Suprapubic skin (tissue), 4 donors: Measurements from ENCODE around the gene TRIM51.

ENCODE experiments used
- EP300 ChIP-seq: sonication (generic); formaldehyde crosslinking; IDR thresholded peaks from one replicate; pipeline ENCODE4 v1.6.1; 2017; ENCODE audit warnings: antibody characterized with exemption
- POLR2A ChIP-seq, 2 donors: fragments of 450-650 bp; IDR thresholded peaks; one replicate each; pipeline ENCODE4 v1.6.1; 2017; ENCODE audit warnings: antibody characterized with exemption in 2 of 2, mild to moderate bottlenecking in 2 of 2, moderate library complexity in 2 of 2
- POLR2AphosphoS5 ChIP-seq, 3 donors: sonication (generic); formaldehyde crosslinking; IDR thresholded peaks; one replicate each; pipeline ENCODE4 v1.6.1; 2017; ENCODE audit warnings: antibody characterized with exemption in 3 of 3
- TF ChIP-seq, protein P1 (sequence below), 2 donors: fragments of 200-600 bp in 1 of 2; fragments of 450-650 bp in 1 of 2; sonication (generic) in 1 of 2; IDR thresholded peaks; one replicate each; pipeline ENCODE4 v1.5.1; 2016 to 2019; ENCODE audit warnings: antibody characterized with exemption in 2 of 2, mild to moderate bottlenecking in 1 of 2, moderate library complexity in 1 of 2

GRCh38 chr11:55852141-55852540 lies 31.0 kb upstream of the TRIM51 start:
- TF ChIP-seq, protein P1, sequence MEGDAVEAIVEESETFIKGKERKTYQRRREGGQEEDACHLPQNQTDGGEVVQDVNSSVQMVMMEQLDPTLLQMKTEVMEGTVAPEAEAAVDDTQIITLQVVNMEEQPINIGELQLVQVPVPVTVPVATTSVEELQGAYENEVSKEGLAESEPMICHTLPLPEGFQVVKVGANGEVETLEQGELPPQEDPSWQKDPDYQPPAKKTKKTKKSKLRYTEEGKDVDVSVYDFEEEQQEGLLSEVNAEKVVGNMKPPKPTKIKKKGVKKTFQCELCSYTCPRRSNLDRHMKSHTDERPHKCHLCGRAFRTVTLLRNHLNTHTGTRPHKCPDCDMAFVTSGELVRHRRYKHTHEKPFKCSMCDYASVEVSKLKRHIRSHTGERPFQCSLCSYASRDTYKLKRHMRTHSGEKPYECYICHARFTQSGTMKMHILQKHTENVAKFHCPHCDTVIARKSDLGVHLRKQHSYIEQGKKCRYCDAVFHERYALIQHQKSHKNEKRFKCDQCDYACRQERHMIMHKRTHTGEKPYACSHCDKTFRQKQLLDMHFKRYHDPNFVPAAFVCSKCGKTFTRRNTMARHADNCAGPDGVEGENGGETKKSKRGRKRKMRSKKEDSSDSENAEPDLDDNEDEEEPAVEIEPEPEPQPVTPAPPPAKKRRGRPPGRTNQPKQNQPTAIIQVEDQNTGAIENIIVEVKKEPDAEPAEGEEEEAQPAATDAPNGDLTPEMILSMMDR (IDR thresholded peaks at IDR 0.05) = no peak
- TF ChIP-seq POLR2A (IDR thresholded peaks at IDR 0.05) (no peak), POLR2AphosphoS5 (IDR thresholded peaks at IDR 0.05) (no peak), EP300 (no peak)
